Type B pancreatic cell (in vitro differentiated cells): ENCODE measurements around the gene DOCK10. TPM values are rescaled to one million over a fixed set of nuclear protein-coding genes. Genes with fewer than 3 reads are reported as not detected.

Experiments used
- DNase-seq: peaks from one replicate; pipeline ENCODE4 v3.0.0; 2021; ENCODE audit warnings: mixed read lengths; ENCODE audit not compliant: unreplicated experiment; ENCODE audit errors: extremely low spot score
- H3K27ac Mint-ChIP-seq: 2 replicates; pipeline ENCODE4 v1.8.0; 2021; ENCODE audit warnings: mild to moderate bottlenecking, mixed read lengths
- H3K27me3 Mint-ChIP-seq: 2 replicates; pipeline ENCODE4 v1.8.0; 2021; ENCODE audit warnings: mixed read lengths
- H3K36me3 Mint-ChIP-seq: 2 replicates; pipeline ENCODE4 v1.8.0; 2021; ENCODE audit warnings: mixed read lengths
- H3K4me1 Mint-ChIP-seq: one replicate; pipeline ENCODE4 v1.8.0; 2021; ENCODE audit warnings: mixed read lengths; ENCODE audit not compliant: unreplicated experiment
- H3K4me3 Mint-ChIP-seq: 2 replicates; pipeline ENCODE4 v1.8.0; 2021; ENCODE audit warnings: mild to moderate bottlenecking, mixed read lengths
- H3K9me3 Mint-ChIP-seq: 2 replicates; pipeline ENCODE4 v1.8.0; 2021; ENCODE audit warnings: mixed read lengths
- CTCF ChIP-seq: fragments of 200-600 bp; sonication (generic); conservative IDR thresholded peaks from 2 replicates; pipeline ENCODE4 v1.5.0; 2021; ENCODE audit warnings: antibody characterized with exemption, mild to moderate bottlenecking
- total RNA-seq: library from RNA; stranded (reverse); gene quantifications from 2 replicates; pipeline ENCODE4 v1.2.1, GENCODE V29; 2021; ENCODE audit warnings: low replicate concordance

DOCK10 gene
- total RNA-seq, 1 donor from 2014 or later, result 3.5 TPM

GRCh38 chr2:224934526-224935188 lies 107.6 kb downstream of the DOCK10 start:
- peaks cover 14% of the 10 kb centered on the region for H3K27me3 Mint-ChIP-seq
- TF ChIP-seq CTCF, result no peak
- H3K9me3 Mint-ChIP-seq, result no peaks in the 10 kb centered on the region
- H3K4me1 Mint-ChIP-seq, result peaks cover 9% of the 10 kb centered on the region
- no peak for DNase-seq
- H3K4me3 Mint-ChIP-seq, result no peak overlapping the region
- H3K36me3 Mint-ChIP-seq, result no peaks in the 10 kb centered on the region
- no peak overlapping the region for H3K27ac Mint-ChIP-seq

DNA sequence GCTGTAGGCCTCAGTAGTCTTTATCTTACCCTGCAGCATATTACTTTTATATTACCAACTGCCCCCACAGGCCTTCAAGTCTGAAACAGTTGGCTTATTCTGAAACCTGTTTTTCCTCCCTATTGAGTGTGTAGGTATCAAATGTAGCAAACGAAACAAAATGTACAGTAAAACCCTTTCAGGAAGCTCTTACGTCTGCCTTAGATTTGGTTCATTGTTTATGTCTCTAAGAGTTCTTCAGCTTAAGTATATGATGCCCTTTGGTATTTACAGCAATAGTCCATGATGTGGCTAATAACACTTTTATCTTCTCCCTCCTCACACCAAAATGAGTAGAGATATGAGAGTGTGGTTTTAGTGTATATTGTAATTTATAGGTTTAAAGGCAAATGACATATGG lies 108.8 kb downstream of the DOCK10 start:
- no peak overlapping the region for H3K4me3 Mint-ChIP-seq
- no peaks in the 10 kb centered on the region for H3K9me3 Mint-ChIP-seq
- no peak for TF ChIP-seq CTCF
- peaks cover 5% of the 10 kb centered on the region for H3K4me1 Mint-ChIP-seq
- H3K36me3 Mint-ChIP-seq, result no peaks in the 10 kb centered on the region
- peaks cover 14% of the 10 kb centered on the region for H3K27me3 Mint-ChIP-seq
- DNase-seq, result no peak
- H3K27ac Mint-ChIP-seq, result no peak overlapping the region

DNA sequence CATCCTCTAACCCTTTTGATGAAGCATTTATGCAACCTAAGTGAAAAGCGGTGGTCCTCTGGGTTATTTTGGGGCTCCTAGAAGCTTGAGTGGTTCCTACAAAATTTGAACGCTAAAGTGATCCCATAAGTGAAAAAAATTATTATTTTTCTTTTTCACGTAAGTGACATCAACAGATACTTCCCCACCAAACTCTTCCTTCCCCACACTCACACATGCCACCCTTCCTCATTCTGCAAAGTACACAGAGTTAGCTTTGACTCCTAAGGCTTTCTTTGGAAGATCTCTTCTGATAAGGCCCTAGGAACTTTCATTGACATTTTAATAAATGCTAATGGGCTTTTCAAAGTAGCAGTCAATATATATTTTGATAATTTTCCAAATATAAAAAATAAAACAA lies 109.7 kb downstream of the DOCK10 start:
- Mint-ChIP-seq H3K27ac (no peak overlapping the region), H3K9me3 (no peaks in the 10 kb centered on the region), H3K36me3 (no peaks in the 10 kb centered on the region), H3K4me3 (no peak overlapping the region), H3K4me1 (peaks cover 5% of the 10 kb centered on the region), H3K27me3 (peaks cover 12% of the 10 kb centered on the region)
- TF ChIP-seq CTCF, result no peak
- DNase-seq, result no peak

DNA sequence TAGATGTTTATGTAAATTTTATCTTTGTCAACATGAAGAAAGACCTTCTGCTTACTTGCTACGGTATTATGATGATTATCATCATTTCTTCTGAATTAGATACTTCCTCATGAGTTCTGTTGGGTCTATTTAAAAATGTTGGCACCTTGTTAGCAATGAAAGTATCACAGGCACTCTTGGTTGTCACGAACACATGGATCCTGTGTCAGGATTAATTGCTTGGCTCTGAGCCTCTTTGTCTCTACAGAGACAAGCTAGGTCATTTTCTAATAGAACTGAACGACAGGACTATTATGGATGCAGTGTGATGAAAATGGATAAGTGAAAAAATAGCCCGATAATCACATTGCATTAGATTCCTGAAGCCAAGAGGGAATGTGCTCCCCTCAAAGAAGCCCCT lies 110.3 kb downstream of the DOCK10 start:
- TF ChIP-seq CTCF, result no peak
- H3K27me3 Mint-ChIP-seq, result peaks cover 14% of the 10 kb centered on the region
- DNase-seq, result no peak
- H3K4me1 Mint-ChIP-seq, result peaks cover 7% of the 10 kb centered on the region
- no peak overlapping the region for H3K4me3 Mint-ChIP-seq
- no peak overlapping the region for H3K27ac Mint-ChIP-seq
- peaks cover 1% of the 10 kb centered on the region for H3K36me3 Mint-ChIP-seq
- H3K9me3 Mint-ChIP-seq, result no peaks in the 10 kb centered on the region

GRCh38 chr2:224930990-224931389 lies 111.3 kb downstream of the DOCK10 start:
- H3K27me3 Mint-ChIP-seq, result peaks cover 18% of the 10 kb centered on the region
- peaks cover 9% of the 10 kb centered on the region for H3K4me1 Mint-ChIP-seq
- peaks cover 4% of the 10 kb centered on the region for H3K36me3 Mint-ChIP-seq
- no peaks in the 10 kb centered on the region for H3K9me3 Mint-ChIP-seq
- TF ChIP-seq CTCF, result no peak
- H3K27ac Mint-ChIP-seq, result no peak overlapping the region
- no peak for DNase-seq
- no peak overlapping the region for H3K4me3 Mint-ChIP-seq
